GM19468 (cell line): ENCODE results near the gene SLC35E3.

Experiments
- ATAC-seq: cut with Tn5 transposase; IDR thresholded peaks from one replicate; pipeline ENCODE4 v1.9.1; 2021; ENCODE audit warnings: mild to moderate bottlenecking, moderate library complexity, moderate number of reproducible peaks; ENCODE audit not compliant: unreplicated experiment; ENCODE audit errors: extremely low read depth

The SLC35E3 gene

GRCh38 chr12:68745904-68746571, at the start of gene SLC35E3:
Gene SLC35E3 (plus strand): TSS chr12:68746176. CDS start chr12:68746378, 202 bp downstream.
- peak; percentile 94 for ATAC-seq

DNA sequence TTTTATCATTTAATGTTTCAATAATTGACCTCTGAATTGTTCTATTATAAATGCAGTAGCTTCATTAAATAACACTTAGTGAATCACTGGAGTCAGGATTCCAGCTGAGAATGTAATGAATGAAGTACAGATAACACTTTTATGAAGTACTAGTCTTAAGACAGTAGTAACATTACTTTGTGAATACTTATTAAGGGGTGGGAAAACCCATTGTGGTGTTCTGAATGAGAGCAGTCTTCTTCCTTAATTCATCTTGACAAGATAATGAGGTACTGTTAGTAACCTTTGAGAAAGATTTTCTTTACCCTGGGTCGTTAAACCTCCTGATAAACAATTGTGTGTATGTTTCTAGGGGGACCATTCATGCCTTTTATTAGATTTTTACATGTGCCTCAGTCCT, 46.5 kb upstream of the SLC35E3 start:
- no peak for ATAC-seq

DNA sequence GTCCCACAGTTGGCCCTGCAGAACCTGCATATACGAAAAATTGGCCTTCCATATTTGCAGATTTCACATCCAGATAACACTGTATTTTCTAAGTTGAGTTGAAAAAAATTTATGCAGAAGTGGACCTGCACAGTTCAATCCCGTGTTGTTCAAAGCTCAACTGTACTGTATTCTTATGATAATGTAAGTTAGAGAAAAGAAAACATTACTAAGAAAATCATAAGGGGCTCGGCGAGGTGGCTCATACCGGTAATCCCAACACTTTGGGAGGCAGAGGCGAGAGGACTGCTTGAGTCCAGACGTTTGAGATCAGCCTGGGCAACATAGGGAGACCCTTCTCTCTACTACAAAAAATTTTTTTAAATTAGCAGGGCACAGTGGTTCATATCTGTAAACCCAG, 18.2 kb upstream of the SLC35E3 start:
- ATAC-seq, result no peak

GRCh38 chr12:68733661-68734071, 12.3 kb upstream of the SLC35E3 start:
- ATAC-seq, result no peak

DNA sequence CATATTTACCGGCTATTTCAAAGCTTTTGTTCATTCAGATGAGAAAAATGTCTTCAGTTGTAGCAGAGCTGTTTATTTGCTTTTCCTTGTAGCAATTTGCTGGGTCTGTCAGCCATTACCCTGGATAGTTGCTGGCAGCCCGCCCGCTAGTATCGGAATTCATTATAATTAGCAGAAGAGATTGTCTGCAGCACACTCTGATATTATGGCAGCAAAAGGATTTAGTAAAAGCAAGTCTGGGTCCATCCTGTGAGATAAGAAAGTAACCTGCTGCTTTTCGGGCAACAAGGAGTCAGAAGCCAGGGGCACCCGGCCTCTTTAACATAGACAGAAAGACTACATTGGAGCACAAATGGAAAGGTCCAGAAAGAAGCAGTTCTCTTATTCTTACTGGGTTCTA, 6.1 kb upstream of the SLC35E3 start:
- no peak for ATAC-seq

DNA sequence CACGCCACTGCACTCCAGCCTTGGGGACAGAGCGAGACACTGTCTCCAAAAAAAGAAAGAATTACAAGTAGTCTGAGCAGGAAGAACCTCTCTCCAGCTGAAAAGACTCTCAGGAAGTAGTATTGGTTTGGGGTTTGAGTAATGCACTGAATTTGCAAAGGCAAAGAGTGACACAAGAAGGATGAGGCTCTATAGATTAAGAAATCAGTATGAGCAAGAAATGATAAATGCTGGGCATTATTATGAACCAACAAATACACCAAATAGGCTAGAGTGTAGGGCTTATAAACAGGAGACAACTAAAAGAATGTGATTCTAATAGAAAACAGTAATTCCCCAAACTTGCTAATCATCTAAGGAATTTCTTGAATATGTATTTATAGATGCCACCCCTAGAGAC, 2.6 kb upstream of the SLC35E3 start:
- no peak for ATAC-seq

DNA sequence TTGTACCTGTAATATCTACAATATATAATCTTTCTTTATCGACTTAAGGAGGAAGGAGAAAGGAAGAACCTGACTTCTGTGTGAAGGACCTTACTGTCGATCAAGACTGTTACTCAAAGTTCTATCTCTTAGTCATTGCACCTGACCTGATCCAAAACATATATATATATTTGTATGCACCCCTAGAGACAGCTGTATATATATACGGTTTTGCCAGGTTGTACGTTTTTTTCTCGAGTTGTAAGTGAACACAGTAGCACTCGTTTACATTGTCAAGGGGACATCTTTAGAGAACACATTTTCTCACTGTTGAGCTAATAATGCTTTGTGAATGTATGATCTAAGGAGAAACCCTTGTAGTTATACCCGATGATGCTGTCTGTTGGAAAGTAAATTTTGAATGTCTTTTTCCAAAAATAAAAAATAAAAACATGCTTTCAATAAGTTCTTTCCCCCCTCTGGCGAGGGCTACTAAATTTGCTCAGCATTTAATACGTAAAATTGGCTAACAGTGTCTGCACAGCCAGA, 536 bp upstream of the SLC35E3 start:
- ATAC-seq, result no peak

GRCh38 chr12:68746572-68747180, 700 bp downstream of the SLC35E3 start:
- ATAC-seq, result no peak

DNA sequence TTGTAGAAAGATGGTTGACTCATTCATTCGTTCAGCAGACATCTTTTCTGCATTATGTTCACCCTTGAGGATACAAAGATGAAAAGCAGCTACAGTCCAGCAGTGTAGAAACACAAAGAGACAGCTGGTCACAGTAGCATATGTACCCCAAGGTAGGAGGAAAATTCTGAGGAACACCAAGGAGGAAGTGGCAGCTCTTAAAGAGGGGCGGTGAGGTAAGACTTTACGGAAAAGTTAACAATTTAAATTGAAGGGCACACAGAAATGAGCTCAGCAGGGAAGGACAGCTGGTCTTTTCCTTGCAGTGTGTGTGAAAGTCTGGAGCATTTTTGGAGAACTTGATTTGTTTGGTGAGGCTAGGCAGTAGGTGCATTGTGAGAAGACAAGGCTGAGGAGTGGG, 3.5 kb downstream of the SLC35E3 start:
- no peak for ATAC-seq

DNA sequence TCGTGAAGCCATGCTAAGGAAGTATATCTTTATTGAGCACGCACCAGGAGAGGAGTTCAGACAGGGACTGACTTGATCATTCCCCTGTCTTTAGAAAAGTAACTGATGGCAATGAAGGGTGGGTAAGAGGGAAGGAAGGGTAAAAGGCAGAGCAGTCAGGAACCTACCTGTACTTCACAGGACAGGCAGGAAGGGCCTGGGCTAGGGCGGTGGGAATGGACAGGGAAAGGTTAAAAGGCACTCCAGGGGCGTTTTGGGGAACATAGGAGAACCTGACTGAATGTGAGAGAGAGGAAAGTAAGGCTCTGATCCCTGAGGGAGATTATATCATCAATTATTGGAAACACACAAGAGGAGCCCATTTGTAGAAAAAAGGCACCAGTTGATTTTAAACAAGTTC, 3.9 kb downstream of the SLC35E3 start:
- ATAC-seq, result no peak

DNA sequence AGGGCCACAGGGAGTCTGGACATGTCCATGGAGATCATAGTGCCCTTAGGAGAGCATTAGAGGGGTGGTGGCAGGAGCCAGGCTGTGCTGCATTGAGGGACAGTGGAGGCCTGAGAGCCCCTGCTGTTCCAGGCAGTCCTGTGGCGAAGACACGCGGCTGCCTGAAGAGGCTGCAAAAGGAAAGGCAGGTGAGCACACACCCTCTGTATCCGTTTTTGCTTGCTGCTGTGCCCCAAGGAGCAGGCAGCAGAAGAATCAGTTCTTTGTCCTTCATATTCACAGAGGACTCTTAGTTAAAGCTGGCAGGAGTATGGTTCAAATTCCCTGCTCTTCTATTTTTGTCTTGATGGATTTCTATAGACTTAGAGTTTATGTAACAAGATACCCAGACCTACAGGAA, 4.5 kb downstream of the SLC35E3 start:
- ATAC-seq, result no peak

DNA sequence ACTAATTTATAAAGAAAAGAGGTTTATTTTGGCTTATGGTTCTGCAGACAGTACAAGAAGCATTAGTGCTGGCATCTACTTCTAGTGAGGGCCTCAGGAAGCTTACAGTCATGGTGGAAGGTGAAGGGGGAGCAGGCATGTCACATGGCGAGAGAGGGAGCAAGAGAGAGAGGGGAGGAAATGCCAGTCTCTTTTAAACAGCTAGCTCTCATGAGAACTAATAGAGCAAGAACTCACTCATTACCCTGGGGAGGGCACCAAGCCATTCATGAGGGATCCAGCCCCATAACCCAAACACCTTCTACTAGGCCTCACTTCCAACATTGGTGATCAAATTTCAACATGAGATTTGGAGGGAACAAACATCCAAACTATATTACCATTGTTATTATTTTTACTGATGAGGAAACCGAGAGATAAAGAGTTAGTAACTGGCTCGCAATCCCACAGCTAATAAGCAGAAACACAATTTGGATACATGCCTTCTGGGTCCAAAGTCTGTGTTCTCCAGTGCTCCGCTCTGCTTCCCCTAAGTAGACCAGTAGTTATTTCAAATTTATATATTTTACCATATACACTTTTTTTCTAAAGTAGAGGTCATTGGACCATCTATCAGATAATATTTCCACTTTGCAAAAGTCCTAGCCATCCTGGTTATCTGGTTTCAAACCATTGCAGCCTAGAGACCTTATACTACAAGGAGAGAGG, 9.7 kb downstream of the SLC35E3 start:
- no peak for ATAC-seq

- ATAC-seq, result no peak
These were observed 13.9 kb downstream of the SLC35E3 start for GRCh38 chr12:68759852-68760251.

DNA sequence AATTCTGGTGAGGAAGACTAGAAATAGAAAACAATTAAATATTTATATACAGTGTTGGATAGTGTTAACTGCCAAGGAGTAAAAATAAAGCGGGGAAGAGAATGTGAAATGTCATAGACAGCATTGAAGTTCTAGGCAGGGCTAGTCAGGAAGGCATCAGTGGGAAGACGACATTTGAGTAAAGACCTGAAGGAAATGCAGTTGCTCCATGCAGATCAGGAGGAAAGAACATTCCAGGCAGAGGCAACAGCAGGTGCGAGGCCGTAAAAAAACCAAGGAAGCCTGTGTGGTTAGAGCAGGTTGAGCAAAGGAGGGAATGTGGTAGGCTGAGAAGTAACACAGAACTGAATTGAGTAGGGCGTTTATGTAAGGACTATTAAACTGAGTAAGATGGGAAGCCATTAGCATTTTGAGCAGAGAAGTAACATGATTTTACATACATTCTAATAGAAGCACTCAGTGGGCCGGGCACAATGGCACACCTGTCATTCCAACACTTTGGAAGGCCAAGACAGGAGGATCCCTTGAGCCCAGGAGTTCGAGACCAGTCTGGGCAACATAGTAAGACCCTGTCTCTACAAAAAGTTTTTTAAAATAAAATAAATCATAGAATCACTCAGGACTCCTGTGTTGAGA, 14.9 kb downstream of the SLC35E3 start:
- no peak for ATAC-seq

GRCh38 chr12:68761442-68761812, 15.5 kb downstream of the SLC35E3 start:
- ATAC-seq, result no peak

DNA sequence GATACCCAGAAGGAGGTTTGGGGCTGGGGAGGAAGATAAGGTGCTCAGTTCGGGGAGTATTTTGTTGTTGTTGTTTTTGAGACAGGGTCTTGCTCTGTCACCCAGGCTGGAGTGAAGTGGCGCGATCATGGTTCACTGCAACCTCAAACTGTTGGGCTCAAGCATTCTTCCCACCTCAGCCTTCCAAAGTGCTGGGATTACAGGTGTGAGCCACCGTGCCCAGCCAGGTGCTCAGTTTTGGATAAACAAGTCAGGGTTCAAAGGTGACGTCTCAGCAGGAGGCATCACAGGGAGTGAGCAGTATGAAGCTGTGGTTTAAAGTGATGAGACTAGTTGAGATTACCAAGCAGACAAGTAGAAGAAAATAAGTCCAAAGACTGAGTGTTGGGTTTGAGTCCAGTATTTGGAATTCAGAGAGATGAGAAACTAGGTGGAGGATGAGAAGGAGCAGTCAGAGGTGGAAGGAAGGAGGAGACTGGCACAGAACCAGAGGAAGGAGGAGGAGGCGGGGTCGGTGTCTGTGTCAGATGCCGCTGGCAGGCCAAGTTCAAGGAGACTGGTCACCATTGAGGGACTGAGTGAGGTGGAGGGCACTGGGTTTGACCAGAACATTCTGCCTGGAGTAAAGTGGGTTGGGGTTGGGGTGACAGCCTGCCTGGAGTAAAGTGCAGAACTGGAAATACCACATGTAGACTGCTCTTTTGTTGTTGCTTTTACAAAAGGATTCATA, 16.1 kb downstream of the SLC35E3 start:
- ATAC-seq, result no peak

GRCh38 chr12:68762691-68763090, 16.7 kb downstream of the SLC35E3 start:
- no peak for ATAC-seq

DNA sequence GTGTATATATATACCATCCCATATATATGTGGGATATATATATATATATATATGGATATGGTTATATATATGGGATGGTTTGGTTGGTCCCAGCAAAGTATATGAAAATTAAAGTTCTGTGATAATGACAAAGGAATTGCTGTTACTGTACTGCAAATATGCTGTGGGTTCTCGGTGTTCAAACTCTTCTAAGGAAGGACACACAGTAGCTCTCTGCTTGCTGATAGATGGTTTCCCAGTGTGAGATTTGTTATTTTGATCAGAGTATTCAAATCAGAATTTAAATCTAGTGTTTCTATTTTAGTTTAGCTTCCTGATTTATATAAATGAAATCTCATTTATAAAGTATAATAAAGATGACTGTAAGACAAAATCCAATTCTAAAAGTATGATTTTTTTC, 19.7 kb downstream of the SLC35E3 start:
- no peak for ATAC-seq

- ATAC-seq, result no peak
These were observed 20.7 kb downstream of the SLC35E3 start for GRCh38 chr12:68766646-68767045.

- no peak for ATAC-seq
These were observed 21.2 kb downstream of the SLC35E3 start for GRCh38 chr12:68767191-68767590.
